Lung (tissue), 16 donors: ENCODE measurements around the gene USP6. TPM values are rescaled to one million over a fixed set of nuclear protein-coding genes. Genes with fewer than 3 reads are reported as not detected.
"Not testable (repeated sequence)": the region's sequence is repeated elsewhere in the genome, so short reads cannot be mapped to it uniquely, and the experiment has no call there.

Source experiments
- ATAC-seq: fragments of 200-7000 bp; cut with Tn5 transposase; one replicate; pipeline ENCODE4 v1.9.1; 2020; ENCODE audit warnings: moderate number of reproducible peaks; ENCODE audit not compliant: insufficient read depth, low FRiP score
- DNase-seq, 3 donors: peaks; one replicate each; pipeline ENCODE4 v3.0.0-alpha.2; 2013 to 2017
- H3K27ac ChIP-seq, 2 donors: one replicate each; pipeline ENCODE4 v1.5.1; 2013; ENCODE audit warnings: mild to moderate bottlenecking in 2 of 2, moderate library complexity in 2 of 2, control low read depth in 1 of 2, inconsistent platforms in 1 of 2, low read depth in 1 of 2, low read length in 1 of 2
- H3K27me3 ChIP-seq, 3 donors: one replicate each; pipeline ENCODE4 v1.5.1; 2013; ENCODE audit warnings: low read length in 2 of 3; ENCODE audit not compliant: control insufficient read depth in 3 of 3, insufficient read depth in 3 of 3
- H3K36me3 ChIP-seq, 4 donors: one replicate each; pipeline ENCODE4 v1.5.1; 2013; ENCODE audit warnings: low read length in 4 of 4, mild to moderate bottlenecking in 1 of 4, moderate library complexity in 1 of 4; ENCODE audit not compliant: control insufficient read depth in 4 of 4, insufficient read depth in 4 of 4
- H3K4me1 ChIP-seq, 5 donors: one replicate each; pipeline ENCODE4 v1.5.1; 2013; ENCODE audit warnings: low read length in 5 of 5, mild to moderate bottlenecking in 2 of 5, moderate library complexity in 1 of 5; ENCODE audit not compliant: control insufficient read depth in 5 of 5, insufficient read depth in 5 of 5
- H3K4me3 ChIP-seq: one replicate; pipeline ENCODE4 v1.5.1; 2013; ENCODE audit warnings: mild to moderate bottlenecking, control low read depth, moderate library complexity
- H3K9ac ChIP-seq, 2 donors: one replicate each; pipeline ENCODE4 v1.5.1; 2013; ENCODE audit warnings: low read length in 2 of 2, control low read depth in 1 of 2; ENCODE audit not compliant: insufficient read depth in 1 of 2
- H3K9me3 ChIP-seq, 4 donors: one replicate each; pipeline ENCODE4 v1.5.1; 2013; ENCODE audit warnings: low read length in 3 of 4, mild to moderate bottlenecking in 1 of 4, moderate library complexity in 1 of 4; ENCODE audit not compliant: control insufficient read depth in 4 of 4, insufficient read depth in 3 of 4
- WGBS, 2 donors: extraction: QIAGEN DNeasy Blood & Tissue Kit; methylation state at CpG; one replicate each; pipeline ENCODE4 v1.1.7; 2013; 5-methylcytosine and 5-hydroxymethylcytosine counted together
- long read RNA-seq, 5 donors: transcript quantifications; one replicate each; lab custom pipeline, GENCODE V29; 2026
- polyA plus RNA-seq, 2 donors: library from polyadenylated mRNA; stranded (reverse); fragments of 200-250 nt; gene quantifications; one replicate each; pipeline ENCODE4 v1.2.1, GENCODE V29; 2013
- total RNA-seq, 2 donors: library from RNA; depleted of rRNA in 1 of 2; stranded (reverse); fragments of >200 nt in 1 of 2; gene quantifications; one replicate each; pipeline ENCODE4 v1.2.1, GENCODE V29; 2014 to 2021
- TF ChIP-seq, protein P1 (sequence below): IDR thresholded peaks from 2 replicates; pipeline ENCODE4 v1.5.1; 2012; ENCODE audit warnings: mild to moderate bottlenecking; ENCODE audit errors: control extremely low read depth, extremely low read depth
- donor health status: control.
- donor health status: control.
- donor health status: Bipolar disorder and iron deficiency.
- donor health status: healthy.
- donor health status: DM: yes; HTN: yes; CAD: no.

USP6 gene
- under 1 TPM; 0.31 to 0.46 TPM for total RNA-seq
- polyA plus RNA-seq = under 1 TPM; 0.05 to 0.10 TPM
- long read RNA-seq, donor 1 = 0 reads
- long read RNA-seq, donor 2 = 0 reads
- long read RNA-seq, donor 3 = 0 reads
- long read RNA-seq, donor 4 = 0 reads
- long read RNA-seq, donor 5, partial matches to known transcripts = 0 of 5 reads
- long read RNA-seq, donor 5, other reads (novel, unspliced or antisense) = 5 of 5 reads

DNA sequence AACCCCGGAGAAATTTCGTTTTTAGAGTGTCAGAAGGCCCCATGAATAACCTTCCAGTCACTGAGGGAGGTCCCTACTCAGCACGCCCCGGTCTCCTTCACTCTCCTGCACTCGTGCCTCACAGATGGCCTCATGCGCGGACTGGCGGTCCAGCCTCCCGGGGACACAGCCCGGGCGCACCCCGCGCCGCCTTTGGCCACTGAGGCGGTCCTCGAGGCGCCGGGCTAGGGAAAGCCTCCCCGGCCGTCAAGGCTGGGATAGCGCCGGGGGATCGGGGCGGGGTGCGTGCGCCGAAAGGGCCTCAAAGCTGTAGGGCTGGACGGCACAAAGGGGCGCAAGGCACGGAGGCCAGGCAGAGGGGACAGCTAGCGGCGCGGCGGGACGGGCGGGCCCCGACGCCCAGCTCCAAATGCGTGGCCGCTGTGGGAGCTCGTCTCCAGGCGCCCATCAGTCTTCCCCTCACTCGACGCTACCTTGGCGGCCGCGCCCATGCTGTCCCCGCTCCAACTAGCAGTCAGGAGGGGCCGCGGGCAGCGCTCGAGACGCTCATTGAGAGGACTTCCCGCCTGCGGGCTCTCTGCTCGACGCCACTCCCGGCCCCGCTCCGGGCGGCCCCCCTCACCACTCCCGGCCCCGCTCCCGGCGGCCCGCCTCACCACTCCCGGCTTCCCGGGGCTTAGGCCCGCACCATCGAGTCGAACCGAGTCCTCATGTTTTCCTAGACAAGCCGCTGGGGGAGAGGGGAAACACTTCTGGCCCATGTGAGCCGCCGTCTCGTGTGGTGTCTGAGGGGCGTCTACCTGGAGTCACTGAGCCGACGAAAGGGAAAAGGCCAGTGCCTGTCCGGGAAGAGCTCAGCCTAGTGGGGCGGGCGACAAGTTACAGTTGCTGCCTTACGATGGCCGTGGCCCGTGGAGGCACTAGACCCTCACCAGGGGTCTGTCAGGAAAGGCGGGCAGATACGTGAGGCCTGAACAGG, at the start of gene USP6:
Gene USP6 (plus strand): TSS at position 360 of the 979 bp plus-strand sequence. CDS start 14,336 bp downstream, outside the sequence.
- Histone ChIP-seq H3K9me3 (peaks cover 0 to 11% (median 0%) of the 10 kb centered on the region in 4 donors), H3K27ac (no peak within 1 kb of the TSS), H3K36me3 (no peaks in the 10 kb centered on the region), H3K9ac (no peak within 1 kb of the TSS), H3K27me3 (peaks cover 0 to 27% (median 20%) of the 10 kb centered on the region in 3 donors), H3K4me3 (no peak within 1 kb of the TSS), H3K4me1 (peaks cover 0 to 3% (median 2%) of the 10 kb centered on the region in 5 donors)
- ATAC-seq = no peak
- TF ChIP-seq, protein P1, sequence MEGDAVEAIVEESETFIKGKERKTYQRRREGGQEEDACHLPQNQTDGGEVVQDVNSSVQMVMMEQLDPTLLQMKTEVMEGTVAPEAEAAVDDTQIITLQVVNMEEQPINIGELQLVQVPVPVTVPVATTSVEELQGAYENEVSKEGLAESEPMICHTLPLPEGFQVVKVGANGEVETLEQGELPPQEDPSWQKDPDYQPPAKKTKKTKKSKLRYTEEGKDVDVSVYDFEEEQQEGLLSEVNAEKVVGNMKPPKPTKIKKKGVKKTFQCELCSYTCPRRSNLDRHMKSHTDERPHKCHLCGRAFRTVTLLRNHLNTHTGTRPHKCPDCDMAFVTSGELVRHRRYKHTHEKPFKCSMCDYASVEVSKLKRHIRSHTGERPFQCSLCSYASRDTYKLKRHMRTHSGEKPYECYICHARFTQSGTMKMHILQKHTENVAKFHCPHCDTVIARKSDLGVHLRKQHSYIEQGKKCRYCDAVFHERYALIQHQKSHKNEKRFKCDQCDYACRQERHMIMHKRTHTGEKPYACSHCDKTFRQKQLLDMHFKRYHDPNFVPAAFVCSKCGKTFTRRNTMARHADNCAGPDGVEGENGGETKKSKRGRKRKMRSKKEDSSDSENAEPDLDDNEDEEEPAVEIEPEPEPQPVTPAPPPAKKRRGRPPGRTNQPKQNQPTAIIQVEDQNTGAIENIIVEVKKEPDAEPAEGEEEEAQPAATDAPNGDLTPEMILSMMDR = no peak
- DNase-seq = peak in 2 of 3 donors; percentile 11 to 25
- WGBS, 2 donors = 24 to 25% methylated on average over 79 to 87 of the region's 87 CpGs

DNA sequence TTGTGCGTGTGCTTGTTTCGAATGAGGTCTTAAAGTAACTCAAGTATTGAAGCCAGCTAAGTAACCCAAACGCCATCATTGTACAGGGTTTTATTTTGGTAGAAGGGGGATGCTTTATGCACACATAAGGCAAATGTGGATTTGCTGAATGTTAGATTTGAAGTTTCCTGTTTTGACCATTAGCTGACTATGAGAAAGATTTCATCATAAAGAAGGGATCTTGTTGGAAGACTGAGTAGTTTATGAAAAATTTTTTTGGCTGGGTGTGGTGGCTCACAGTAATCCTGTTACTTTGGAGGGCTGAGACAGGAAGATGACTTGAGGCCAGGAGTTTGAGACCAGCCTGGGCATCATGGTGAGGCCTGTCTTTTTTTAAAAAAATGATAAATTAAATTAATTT, 47.6 kb upstream of the USP6 start:
- ATAC-seq (no peak), DNase-seq (no peak)
- WGBS, 2 donors = 90 to 95% methylated on average over 3 of the region's 3 CpGs
- TF ChIP-seq, protein P1 = no peak
- Histone ChIP-seq H3K9me3 (no peaks in the 10 kb centered on the region), H3K27ac (no peak overlapping the region), H3K27me3 (no peaks in the 10 kb centered on the region), H3K9ac (no peak overlapping the region), H3K36me3 (no peaks in the 10 kb centered on the region), H3K4me1 (peaks cover 0 to 2% (median 0%) of the 10 kb centered on the region in 5 donors), H3K4me3 (no peak overlapping the region)

DNA sequence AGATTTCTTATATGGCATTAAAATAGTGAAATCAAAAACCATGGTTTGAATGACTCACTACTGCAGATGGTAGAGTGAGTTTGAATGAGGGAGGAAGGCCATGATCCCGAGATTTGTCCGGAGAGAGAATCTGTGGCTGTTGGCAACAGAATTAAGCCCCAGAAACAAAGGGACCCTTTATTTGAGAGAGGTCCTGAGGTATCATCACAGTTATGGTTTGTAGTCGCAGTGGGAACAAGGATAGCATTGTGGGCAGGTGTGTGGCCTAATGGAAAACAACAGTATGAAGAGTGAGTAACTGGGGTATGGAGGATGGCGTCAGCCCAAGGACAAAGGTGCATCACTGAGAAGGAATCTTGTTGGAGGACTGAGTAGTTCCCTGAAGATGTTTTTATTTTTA, 46.1 kb upstream of the USP6 start:
- H3K4me3 ChIP-seq = no peak overlapping the region
- TF ChIP-seq, protein P1 = no peak
- 83 to 94% methylated on average over 4 of the region's 4 CpGs for WGBS, 2 donors
- no peaks in the 10 kb centered on the region for H3K4me1 ChIP-seq
- no peak overlapping the region for H3K27ac ChIP-seq
- DNase-seq (no peak), ATAC-seq (no peak)
- H3K9me3 ChIP-seq = no peaks in the 10 kb centered on the region
- H3K9ac ChIP-seq = no peak overlapping the region
- H3K36me3 ChIP-seq = no peaks in the 10 kb centered on the region
- no peaks in the 10 kb centered on the region for H3K27me3 ChIP-seq

DNA sequence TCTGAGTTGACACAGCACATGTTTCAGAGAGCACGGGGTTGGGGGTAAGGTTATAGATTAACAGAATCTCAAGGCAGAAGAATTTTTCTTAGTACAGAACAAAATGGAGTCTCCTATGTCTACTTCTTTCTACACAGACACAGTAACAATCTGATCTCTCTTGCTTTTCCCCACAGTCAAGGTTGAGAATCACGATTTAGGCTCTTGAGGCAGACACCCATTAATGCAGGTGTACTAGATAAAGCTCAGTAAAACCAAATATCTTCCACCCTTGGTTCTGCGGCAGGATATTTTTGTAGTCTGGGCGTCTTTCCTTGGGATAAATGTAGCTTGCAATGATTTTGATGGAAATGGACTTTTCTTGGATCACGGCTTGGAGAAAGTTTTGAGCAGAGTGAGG, 40.4 kb upstream of the USP6 start:
- not testable (repeated sequence) for H3K27me3 ChIP-seq

DNA sequence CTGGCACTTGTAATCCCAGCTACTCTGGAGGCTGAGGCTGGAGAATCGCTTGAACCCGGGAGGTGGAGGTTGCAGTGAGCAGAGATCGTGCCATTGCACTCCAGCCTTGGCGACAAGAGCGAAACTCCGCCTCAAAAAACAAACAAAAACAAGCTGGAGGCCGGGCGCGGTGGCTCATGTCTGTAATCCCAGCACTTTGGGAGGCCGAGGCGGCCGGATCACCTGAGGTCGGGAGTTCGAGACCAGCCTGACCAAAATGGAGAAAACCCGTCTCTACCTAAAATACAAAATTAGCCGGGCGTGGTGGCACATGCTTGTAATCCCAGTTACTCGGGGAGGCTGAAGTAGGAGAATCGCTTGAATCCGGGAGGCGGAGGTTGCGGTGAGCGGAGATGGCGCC, 38.6 kb upstream of the USP6 start:
- H3K27me3 ChIP-seq, H3K36me3 ChIP-seq, ATAC-seq, DNase-seq, H3K9ac ChIP-seq, H3K9me3 ChIP-seq: not testable (repeated sequence)
- Histone ChIP-seq H3K27ac (peak overlapping the region; percentile 89 to 92), H3K4me1 (peaks cover 0 to 11% (median 8%) of the 10 kb centered on the region in 5 donors), H3K4me3 (peak overlapping the region; percentile 93)
- WGBS, 2 donors = 97 to 99% methylated on average over 24 of the region's 24 CpGs

More for the DNA sequence above, 40.4 kb upstream of the USP6 start:
- WGBS, 2 donors = 87 to 94% methylated on average over 4 of the region's 5 CpGs
- not testable (repeated sequence) for DNase-seq, H3K27ac ChIP-seq, H3K9me3 ChIP-seq, H3K4me3 ChIP-seq, ATAC-seq, H3K36me3 ChIP-seq, H3K9ac ChIP-seq
- peaks cover 0 to 11% (median 8%) of the 10 kb centered on the region in 5 donors for H3K4me1 ChIP-seq
